GF-D8 (cell line): ENCODE measurements around the gene INTS2.
"Not testable (repeated sequence)": the region's sequence is repeated elsewhere in the genome, so short reads cannot be mapped to it uniquely, and the experiment has no call there.

Experiments used
- DNase-seq: peaks from one replicate; lab custom pipeline; 2025; lab: John Stamatoyannopoulos, UW

INTS2 gene

DNA sequence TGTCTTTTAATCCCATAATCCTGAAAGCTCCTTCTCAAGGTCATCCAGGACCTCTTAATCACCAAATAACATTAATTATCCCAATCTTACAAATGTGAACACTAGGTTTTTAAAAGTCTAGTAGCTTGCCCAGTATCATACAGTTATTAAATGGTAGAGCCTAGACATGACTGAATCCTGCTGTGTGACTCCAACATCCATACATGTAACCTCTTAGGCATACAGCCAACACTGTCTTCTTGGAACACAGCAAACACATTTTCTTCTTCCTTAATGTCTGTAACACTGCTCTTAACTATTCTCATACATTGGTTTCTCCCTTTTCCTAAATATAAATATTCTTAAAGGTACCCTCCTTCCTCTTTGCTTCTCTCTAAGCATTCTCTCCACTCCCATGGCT, 78.1 kb downstream of the INTS2 start:
- no peak for DNase-seq

DNA sequence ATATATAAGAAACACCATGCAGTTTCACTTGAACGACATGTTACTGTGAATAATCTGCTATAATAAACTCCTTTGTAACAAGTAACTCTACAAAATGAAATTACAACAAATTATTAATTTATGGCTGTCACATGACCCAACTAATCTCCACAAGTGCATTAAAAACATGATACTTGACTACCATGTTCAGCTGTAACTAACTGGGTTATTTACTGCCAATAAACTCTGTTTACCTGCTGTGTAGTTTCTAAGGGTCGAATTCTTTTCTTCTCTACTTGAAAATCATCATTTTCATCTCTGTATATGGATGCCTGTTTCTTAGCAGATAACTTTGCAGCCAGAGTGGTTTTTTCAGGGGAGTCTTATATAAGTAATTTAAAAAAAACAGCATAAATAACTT, 78.9 kb downstream of the INTS2 start:
- no peak for DNase-seq

DNA sequence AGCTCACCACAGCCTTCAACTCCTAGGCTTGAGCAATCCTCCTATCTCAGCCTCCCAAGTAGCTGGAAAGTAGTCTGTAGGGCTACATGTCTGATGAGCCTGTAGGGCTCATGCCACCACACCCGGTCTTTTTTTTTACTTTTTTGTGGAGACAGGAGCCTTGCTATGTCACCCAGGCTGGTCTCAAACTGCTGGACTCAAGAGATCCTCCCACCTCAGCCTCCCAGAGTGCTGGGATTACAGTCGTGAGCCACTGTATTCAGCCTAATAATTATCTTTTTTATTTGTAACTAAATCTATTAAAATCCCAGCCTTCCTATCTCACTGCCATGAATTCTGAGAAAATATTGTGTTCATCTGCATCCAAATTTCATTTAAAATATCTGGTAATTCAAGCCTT, 79.5 kb downstream of the INTS2 start:
- no peak for DNase-seq

DNA sequence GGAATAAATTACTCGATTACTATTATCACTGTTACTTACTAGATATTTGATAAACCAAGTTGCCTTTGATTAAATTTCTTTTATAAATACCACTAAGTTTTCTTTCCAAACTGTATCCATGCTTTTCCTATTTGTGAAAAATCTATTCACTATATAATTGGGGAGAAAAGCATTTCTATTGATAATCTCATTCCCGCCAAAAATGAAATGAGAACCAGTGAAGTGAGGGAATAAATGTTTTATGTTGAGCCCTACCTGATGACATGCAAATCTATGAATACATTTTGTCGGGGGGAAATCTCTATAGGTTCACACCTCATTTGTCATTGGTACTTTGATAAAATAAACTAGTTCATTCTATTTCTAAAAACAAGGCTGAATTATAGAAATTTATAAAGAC, 80.1 kb downstream of the INTS2 start:
- no peak for DNase-seq

DNA sequence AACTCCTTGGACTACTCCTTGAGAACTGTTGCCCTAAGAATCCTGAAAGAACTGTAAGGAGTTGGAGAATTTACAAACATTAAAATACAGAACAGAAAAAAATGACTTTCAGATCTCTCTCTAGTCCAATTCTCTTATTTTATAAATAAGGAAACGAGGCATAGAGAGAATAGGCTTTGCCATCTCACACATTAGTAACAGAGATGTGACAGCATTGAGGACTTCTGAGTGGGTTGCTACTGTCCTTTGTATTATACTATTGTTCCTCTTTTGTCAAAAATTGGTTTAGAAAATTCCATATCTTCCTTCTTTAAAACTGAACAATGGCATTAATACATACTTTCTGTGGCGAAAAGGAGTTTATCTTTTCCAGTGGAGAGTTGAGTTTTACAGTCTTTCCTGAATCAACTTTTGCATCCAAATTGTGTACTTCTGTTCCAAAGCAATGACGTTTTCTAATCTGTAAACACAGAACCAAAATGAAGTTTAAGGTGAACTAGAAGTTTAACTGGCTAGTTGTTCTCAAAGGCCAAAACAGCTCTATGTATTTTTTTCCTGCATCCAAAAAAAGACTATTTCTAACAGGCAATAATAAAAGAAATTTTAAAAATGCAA, 80.9 kb downstream of the INTS2 start:
- no peak for DNase-seq

DNA sequence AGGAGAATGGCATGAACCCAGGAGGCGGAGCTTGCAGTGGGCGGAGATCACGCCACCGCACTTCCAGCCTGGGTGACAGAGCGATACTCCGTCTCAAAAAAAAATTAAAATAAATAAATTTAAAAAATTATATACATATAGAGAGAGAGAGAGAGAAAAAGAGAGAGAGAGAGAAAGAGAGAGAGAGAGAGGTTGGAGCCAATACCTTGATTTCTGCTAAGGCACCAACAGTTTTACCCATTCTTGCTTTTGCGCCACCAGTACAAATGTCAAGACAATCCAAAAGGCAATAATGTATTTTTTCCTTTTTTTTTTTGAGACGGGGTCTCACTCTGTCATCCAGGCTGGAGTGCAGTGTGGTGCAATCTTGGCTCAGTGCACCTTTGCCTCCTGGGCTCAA, 81.7 kb downstream of the INTS2 start:
- no peak for DNase-seq

DNA sequence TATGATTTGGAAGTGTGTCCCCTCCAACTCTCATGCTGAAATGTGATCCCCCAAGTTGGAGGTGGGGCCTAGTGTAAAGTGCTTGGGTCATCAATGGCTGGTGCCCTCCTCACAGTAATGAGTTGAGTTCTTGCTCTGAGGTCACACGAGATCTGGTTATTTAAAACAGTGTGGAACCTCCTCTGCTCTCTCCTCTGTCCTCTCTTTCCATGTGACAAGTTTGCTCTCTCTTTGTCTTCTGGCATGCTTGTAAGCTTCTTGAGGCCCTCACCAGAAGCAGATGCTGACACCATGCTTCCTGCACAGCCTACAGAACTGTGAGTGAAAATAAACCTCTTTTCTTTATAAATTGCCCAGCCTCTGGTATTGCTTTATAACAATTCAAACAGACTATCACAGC, 84.3 kb downstream of the INTS2 start:
- no peak for DNase-seq

DNA sequence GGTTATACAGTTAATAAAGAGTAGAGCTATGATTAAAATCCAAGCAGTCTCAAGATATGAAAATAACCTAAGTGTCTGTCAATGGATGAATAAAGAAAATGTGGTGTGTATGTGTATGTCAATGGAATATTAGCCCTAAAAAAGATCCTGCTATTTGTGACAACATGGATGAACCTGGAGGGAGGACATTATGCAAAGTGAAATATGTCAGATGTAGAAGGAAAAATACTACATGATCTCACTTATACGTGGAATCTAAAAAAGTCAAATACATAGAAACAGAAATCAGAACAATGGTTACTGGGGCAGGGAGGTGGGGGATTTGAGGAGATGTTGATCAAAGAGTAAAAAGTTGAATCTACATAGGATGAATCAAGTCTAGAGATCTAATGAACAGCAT, 84.9 kb downstream of the INTS2 start:
- no peak for DNase-seq

DNA sequence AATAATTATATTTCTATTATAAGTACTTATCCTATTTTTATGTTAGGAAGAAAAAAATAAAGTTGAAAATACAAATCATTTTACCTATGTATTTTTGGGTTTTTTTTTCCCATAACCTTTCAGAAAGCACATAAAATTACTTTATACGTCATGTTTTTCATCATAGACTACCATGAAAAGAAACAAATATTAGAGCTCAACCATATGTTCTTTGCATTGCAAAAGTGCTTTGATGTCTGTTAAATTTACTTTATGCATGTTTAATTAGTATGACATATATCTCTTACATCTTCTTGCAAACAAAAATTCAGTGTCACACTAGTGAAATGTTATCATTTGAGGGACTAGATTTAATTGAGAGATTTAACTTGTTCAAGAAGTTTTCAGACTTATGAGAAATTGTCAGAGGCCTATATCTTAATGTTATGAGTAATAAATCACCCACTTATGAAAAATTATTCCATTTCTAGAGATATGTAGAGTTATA, 88.4 kb downstream of the INTS2 start:
- no peak for DNase-seq

DNA sequence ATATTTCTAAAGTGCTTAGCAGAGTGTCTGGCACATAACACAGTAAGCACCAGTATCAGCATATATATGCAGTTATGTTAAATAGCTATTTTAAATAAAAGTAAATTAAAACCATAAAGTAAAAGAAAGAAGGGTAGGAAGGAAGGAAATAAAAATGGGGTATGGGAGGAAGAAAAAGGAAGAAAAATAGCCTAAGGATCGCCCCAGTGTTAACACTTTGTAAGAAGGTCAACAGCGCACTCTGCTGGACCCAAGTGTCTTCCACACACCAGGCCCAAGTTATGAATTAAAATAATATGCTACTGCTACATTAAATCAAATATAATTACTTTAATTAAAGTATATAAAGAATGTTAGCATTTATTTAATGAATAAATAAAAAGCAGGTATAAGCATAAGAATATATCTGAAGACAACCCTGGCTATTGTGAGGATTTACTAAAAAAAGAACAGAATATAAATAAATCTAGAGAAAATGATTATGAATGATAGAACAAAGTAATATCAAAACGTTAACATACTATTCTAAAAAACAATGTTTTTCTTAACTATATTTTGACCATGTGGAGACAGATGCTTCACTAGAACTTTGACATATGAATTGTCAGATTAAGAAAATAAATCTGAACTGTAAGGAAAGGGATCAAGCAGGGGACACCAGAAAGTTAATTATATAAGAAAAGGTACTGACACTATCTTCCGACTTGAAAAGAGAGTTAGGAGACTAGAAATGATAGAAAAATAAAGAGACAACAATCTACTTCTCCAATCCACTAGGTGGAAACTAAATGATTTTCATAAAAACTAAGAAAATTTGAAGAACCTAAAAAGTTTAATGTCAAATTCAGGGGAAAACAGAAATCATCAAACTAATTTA, 90.4 kb downstream of the INTS2 start:
- DNase-seq: peak; percentile 31

DNA sequence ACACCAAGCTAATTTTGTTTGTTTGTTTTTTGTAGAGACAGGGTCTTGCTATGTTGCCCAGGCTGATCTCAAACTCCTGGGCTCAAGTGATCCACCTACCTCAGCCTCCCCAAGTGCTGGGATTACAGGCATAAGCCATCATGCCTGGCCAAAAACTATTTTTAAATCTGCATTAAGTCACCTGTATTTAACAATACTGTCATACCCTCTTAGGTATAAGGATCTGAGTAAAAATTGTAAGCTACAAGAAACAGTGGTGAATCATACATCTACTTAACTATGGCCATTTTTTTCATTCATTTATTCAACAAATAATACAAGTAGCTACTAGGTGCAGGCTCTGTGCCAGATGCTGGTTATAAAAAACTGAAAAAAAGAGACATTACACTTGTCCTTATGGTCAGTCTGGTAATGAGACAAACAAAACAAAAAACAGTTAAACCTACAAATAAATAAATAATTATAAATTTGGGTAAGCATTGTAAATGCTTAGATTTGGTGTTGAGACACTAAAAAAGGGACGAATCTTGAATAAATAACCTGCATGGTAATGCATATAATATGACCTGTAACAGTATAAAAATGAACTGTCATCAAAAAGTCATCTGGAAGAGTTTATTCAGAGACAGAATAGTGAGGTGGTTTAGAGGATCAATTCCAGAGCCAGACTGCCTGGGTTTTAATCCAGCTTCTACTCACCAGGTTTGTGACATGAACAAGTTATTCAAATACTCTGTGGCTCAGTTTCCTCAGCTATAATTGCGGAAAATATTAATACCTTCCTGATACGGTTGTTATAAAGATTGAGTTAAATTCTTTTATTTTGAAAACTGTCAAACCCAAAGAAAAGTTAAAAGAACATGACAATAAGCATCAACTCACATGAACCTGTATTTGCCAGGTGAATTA, 91.3 kb downstream of the INTS2 start:
- no peak for DNase-seq

DNA sequence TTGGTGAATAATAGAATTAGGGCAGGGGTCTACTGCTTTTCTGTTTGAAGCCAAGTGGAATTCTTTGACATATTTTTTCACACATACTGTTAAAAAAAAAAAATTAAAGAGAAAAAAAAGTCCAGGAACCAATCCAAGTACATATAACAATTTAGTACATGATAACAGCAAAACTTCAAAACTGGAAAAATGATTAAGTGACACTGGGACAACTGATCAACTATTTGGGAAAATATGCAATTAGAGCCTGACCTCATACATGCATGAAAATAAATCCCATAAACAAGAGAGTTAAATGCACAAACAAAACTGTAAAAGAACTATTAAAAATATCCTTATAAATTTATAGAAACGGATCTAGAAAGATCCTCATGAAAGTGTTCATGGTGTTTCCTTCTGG, 92.2 kb downstream of the INTS2 start:
- no peak for DNase-seq

DNA sequence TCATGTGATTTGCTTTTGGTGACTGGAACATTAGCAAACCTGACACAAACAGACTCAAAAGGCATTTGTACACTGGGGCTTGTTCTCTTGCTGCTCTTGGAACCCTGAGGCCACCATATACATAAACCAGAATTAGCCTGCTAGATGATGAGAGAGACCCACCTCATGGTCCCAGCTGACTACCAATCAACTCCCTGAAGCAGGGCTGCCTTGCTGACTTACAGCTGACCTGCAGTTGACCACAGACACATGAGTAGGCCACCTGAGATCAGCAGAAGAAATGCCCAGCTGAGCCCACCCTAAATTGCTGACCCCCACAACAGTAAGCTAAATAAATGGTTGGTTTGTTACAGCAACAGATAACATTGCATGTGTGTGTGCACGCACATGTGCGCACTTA, 93.2 kb downstream of the INTS2 start:
- DNase-seq: no peak

DNA sequence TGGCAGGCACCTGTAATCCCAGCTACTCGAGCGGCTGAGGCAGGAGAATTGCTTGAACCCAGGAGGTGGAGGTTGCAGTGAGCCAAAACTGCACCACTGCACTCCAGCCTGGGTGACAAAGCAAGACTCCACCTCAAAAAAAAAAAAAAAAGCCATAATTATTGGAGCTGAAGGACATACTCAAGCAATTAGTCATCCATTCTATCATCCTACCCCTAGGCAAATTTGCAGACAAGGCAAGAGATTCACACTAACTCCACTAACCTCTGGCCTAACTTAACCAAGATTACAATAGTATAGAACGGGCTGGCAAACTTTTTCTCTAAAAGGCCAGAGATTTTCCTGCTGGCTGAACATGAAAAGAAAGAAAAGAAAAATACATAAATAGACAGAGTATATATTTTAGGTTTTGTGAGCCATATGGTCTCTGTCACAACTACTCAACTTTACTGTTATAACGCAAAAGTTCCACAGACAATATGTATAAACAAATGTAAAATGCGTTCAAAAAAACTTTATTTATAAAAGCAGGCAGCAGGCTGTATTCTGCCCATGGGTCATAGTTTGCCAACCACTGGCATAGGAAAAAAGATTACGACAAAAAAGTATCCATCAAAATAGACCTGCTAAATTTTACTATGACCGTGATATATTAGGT, 94.1 kb downstream of the INTS2 start:
- DNase-seq: no peak

DNA sequence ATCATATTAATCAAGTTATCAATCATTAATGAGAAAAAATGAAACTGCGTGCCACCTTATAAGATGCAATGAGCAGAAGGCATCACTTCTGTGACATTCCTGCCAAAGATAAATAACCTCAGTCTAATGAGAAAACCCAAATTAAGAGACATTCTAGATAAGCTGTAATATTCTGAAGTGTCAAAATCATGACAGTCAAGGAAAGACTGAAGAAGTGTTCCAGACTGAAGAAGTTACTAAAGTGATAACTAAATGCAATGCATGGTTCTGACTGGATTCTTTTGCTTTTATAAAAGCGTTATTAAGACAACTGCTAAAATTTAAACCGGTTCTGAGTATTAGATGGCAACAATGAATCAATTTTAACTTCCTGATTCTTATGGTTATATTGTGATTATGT, 95.3 kb downstream of the INTS2 start:
- no peak for DNase-seq

DNA sequence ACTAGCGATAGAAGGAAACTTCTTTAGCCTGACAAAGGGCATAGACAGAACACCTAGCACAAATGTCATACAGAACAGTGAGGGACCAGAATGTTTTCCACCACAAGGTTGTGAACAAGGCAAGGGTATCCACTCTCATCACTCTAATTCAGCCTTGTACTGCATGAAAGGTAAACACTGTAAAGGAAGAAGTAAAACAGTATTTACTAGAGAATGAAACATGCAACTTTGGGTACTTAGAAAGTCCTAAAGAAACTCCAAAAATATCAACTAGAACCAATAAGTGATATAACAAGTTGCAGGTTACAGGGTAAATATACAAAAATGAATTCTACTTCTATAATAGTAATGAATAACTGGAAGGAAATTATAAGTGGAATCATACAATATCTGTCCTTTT, 96.7 kb downstream of the INTS2 start:
- DNase-seq: no peak

DNA sequence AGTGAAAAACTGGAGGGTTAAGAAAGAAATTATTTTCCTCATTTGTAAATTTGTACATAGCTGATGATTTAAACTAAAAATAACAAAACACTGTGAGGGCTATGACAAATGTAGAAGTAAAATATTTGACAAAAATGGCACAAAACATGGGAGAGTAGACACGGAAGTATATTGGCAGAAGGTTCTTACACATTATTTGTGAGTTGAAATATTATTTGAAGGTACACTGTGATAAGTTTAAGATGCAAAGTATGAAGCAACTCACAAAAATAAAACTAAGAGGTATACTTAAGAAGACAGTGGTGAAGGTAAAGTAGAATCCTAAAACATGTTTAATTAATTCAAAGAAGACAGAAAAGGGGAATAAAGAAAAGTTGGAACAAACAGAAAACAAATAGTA, 99.1 kb downstream of the INTS2 start:
- DNase-seq: no peak

DNA sequence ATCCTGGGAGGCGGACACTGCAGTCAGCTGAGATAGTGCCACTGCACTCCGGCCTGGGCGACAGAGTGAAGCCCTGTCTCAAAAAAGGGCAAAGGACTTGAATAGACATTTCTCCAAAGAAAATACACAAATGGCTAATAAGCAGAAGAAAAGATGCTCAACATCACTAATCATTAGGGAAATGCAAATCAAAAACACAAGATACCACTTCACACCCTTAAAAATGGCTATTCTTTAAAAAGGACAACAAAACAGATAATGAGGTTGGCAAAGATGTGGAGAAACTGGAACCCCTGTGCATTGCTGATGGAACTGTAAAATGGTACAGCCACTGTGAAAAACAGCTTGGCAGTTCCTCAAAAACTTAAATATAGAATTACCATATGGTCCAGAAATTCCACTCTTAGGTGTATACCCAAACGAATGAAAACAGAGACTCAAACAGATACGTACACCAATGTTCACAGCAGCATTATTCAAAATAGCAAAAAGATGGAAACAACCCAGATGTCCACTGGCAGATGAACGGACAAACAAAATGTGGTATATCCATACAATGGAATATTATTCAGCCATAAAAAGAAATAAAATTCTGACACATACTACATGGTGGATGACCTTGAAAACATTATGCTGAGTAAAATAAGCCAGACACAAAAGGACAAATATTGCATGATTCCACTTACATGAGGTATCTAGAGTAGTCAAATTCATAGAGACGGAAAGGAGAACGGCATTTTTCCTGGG, 100.0 kb downstream of the INTS2 start:
- DNase-seq: no peak

DNA sequence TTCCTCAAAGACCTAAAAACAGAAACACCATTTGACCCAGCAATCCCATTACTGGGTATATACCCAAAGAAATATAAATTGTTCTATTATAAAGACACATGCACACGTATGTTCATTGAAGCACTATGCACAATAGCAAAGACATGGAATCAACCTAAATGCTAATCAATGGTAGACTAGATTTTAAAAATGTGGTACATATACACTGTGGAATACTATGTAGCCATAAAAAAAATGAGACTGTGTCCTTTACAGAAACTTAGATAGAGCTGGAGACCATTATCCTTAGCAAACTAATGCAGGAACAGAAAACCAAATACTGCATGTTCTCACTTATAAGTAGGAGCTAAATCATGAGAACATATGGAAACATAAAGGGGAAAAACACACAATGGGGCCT, 100.9 kb downstream of the INTS2 start:
- not testable (repeated sequence) for DNase-seq

DNA sequence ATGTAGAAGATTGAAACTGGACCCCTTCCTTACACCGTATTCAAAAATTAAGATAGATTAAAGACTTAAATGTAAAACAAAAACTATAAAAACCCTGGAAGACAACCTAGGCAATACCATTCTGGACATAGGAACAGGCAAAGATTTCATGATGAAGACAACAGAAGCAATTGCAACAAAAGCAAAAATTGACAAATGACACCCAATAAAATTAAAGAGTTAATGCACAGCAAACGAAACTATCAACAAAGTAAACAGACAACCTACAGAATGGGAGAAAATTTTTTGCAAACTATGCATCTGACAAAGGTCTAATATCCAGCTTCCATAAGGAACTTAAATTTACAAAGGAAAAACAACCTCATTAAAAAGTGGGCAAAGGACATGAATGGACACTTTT, 101.6 kb downstream of the INTS2 start:
- DNase-seq: not testable (repeated sequence)

DNA sequence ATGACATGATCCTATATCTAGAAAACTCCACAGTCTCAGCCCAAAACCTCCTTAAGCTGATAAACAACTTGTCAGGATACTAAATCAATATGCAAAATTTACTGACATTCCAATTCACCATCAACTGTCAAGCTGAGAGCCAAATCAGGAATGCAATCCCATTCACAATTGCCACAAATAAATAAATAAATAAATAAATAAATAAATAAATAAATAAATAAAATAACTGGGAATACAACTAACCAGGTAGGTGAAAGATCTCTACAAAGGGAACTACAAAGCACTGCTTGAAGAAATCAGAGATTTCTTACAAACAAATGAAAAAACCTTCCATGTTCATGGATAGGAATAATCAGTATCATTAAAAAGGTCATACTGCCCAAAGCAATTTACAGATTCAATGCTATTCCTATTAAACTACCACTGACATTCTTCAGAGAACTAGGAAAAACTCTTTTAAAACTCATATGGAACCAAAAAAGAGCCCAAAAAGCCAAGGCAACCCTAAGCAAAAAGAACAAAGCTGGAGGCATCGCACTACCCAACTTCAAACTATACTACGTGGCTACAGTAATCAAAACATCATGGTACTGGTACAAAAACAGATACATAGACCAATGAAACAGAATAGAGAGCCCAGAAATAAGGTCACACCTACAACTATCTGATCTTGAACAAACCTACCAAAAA, 102.2 kb downstream of the INTS2 start:
- no peak for DNase-seq
